GM21786 (cell line): Measurements from ENCODE around the gene DAGLA.

ENCODE experiments used
- ATAC-seq: cut with Tn5 transposase; IDR thresholded peaks from one replicate; pipeline ENCODE4 v1.9.1; 2021; ENCODE audit not compliant: unreplicated experiment

Gene DAGLA

DNA sequence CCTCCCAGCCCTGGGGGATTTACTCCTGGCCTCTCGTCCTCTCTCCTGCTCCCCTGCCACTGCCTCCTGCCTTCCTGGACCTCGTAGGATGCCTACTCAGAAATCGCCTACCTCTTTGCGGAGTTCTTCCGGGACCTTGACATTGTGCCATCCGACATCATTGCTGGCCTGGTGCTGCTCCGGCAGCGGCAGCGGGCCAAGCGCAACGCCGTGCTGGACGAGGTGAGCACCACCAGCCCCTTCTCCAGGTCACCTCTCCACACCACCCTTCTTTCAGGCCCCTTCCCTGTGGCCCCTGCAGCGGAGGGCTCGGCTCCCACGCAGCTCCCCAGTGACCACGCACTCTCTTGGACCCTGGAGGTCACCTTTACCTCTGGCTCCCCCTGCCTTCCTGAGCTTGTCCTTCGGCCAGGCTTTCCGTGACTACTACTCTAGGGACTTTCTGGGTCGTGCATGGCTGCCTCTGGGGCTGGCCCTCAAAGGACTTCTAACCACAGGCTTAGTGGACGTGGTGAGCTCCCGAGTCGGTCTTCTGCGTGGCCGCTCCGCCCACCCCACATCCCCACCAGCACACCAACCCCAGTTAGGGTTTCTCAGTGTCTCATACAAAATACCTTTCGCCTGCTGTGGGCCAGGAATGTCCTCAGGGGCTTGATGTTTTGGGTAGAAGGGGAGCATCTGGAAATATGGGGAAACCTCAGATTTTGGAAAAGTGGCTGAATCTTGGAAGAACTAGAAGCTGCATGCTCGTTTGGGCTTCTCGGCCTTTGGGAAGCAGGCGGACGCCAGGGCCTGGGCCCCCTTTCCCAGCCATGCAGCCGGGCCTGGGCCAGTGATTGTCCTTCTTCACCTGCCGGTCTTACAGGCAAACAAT, 48.1 kb downstream of the DAGLA start:
- no peak for ATAC-seq

DNA sequence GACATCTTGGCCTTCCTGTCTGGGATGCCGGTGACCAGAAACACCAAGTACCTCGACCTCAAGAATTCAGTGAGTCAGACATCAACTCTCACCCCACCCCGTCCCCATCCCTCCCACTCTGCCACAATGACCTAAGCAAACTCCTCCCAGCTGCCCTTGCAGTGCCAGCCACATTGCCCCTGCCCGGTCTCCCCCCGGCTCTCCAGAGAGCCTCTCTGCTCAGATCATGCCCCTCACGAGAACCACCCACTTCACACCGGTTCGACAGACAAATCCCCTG, 48.7 kb downstream of the DAGLA start:
- ATAC-seq: no peak

DNA sequence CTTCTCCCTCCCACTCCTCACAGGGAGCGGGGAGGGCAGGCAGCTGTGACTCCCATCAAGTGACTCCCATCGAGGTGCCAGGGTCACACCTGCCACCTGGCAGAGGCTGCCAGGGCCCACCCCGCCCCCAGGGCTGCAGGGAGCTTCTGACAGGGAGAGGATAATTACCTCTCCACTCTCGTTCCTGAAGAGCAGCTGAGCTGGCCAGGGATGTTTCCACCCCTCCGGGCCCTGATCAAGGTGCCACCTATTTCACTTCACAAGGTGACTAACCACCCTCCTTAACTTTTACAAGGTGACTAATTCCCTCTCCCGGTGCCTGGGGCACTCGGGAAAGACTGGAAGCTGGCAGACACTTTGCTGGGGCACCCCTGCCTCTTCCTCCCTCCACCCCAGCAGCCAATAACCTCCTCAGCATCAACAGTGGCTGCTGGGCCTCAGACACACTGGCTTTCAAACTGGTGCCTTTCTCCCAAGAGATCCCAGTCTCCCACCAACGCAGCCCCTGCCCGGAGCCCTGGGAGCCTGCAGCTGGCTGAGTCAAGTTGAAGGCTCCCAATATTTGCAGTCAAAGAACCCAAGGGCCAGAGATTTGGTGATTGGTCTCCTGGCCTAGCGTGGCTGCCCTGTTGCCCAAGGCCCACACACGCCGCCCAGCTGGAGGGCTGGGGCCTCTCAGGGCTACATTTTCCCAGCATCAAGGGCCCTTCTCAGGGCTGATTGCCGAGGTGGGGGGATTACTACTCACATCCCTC, 50.2 kb downstream of the DAGLA start:
- no peak for ATAC-seq

DNA sequence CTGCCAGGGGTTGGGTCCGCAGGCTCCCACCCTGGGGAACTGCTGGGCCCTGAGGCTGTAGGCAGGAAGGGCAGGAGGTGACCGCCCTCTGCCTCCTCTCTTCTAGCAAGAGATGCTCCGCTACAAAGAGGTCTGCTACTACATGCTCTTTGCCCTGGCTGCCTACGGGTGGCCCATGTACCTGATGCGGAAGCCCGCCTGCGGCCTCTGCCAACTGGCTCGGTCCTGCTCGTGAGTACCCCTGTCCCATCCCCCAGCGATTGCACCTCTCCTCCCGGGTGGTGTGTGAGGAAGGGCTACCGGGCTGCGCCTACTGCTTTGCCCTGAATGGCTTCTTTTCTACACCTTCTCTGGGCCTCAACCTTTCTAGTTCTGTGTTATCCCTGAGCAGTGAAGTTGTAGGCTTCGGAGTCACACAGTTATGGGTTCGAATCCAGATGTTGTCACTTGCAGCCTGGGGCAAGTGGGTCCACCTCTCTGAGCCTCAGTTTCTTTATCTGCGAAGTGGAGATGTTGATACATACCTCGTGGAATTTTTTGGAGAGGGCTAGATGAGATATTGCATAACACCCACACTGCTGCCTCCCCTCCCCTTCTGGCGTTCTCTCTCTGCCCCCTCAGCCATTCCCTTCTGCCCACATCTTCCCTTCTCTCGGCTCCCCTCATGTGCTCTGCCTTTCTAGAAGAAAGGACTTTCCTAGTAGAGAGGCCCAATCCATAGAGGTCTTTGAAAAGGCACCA, 51.2 kb downstream of the DAGLA start:
- no peak for ATAC-seq

DNA sequence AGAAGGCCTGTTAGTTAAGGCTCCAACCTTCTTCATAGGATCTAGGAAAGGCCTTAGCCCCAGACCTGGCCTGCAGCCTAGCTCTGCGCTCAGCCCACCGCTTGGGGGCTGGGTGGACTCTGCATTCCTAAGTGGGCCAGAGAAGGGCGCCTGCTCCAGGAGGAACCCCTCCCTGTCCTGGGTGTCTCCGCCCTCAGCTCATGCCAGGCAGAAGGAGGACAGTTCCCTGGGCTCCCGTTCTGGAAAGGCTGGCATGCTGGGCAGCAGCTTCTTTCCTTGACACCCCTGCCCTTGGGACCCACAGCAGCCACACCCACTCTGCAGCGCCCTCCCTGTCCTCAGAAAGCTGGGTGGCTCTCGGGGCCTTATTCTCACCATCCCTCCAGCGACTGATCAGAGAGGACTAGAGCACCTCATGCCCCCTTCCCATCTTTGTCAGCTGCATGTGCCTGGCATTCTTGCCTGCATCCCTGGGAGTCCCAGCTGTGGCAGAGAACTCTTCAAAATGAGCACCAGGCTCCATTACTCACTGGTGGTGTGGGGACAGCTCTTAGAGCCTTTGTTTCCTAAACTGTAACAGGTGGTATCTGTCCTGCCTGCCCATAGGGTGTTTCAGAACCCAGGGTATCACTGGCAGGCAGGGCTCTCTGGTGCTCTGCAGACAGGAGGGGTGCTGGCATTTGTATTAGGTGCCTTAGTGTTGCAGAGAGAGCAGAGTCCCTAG, 51.9 kb downstream of the DAGLA start:
- no peak for ATAC-seq

DNA sequence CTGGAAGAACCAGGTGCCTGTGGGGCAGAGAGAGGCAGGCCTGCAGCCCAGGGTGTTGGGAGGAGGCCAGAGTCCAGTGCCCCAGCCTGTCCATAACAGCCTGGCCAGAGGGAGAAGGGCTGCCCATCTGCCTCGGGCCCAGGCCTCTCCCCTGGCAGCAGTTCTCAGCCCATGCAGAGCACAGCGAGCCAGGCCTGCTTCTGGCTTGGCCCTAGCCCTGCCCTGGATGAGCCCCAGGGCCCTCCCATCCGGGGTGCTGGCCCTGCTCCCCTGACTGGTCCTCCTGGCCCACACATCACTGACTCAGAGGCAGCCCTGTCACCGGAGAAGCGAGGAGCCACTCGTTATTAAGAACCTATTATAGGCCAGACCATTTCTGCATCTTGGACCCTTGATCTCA, 52.5 kb downstream of the DAGLA start:
- no peak for ATAC-seq

DNA sequence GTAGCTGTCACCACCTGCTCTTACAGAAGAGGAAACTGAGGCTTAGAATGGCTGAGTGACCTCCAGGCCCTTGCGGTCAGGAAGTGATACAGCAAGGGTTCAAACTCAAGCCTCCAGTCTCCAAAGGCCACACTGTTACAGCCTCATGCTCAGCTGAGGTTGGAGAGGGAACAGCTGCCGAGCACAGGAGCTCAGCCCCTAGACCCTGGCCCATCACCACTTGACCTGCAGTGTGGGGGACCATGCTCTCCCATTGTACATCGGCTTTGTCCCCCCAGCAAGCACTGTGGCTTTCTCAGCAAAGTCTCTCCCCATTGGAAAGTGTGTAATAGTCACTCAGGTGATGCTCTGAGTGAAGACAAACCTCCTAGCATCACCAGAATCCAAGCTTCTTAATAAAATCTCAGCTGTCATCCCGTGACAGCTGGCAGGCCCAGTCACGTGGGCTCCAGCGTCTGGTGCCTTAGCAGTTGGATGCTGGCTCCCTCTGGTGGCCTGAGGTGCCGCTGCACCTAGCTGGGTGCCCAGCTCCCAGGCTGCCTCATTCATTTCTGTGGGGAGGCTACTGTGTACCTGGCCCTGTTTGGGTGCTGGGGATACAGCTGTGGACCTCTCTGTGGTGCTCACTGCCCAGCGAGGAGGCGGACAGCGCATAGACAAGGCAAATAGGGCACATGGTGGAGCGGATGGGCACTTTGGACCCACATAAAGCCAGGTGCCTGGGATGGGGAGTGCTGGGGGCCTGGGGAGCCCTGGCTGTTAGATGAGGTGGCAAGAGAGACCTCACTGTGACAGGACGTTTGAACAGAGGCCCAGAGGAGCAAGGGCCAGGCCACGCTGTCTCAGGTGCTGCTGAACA, 53.2 kb downstream of the DAGLA start:
- peak; percentile 90 for ATAC-seq

DNA sequence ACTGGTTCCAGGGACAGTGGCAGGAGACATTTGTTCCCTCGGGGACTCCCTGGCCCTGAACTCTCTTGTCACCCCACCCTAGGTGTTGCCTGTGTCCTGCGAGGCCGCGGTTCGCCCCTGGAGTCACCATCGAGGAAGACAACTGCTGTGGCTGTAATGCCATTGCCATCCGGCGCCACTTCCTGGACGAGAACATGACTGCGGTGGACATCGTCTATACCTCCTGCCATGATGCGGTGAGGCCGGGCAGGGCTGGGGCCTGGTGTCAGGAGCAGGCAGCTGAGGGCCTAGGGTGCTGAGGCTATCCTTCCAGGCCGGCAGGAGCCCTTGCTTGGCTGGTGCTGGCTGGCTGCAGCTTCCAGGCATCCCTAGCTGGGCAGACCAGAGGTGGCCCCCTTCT, 54.6 kb downstream of the DAGLA start:
- ATAC-seq: no peak

DNA sequence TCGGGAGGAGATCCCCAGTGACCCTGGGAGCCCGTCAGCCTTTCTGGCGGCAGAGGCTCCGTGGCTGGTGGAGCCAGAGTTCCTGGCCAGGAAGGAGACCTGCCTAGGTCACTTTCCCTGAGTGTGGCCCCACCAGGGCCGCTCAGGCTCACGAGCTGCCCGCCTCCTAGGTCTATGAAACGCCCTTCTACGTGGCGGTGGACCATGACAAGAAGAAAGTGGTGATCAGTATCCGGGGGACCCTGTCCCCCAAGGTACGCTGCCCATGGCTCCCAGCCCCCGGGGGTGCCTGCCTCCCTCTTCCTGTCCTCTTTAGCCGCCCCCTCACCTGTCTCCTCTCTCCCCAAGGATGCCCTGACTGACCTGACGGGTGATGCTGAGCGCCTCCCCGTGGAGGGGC, 55.2 kb downstream of the DAGLA start:
- ATAC-seq: no peak

DNA sequence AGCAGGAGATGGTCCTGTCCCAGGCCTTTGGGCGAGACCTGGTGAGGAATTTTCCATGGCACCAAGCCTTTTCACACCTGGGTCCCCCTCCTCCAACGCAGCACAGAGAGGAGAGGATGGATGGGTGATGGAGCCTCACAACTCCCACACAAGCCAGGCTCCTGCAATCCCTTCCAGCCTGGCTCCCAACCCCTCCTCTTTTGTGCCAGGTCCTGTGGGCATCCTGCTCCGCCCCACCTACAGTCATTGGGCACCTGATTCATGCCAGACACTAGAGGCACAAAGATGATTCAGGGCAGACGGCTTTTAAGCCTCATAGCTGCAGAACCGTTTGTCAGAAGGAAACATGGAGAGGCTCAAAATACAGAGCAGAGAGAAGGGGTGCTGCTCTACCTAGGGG, 56.1 kb downstream of the DAGLA start:
- ATAC-seq: no peak

DNA sequence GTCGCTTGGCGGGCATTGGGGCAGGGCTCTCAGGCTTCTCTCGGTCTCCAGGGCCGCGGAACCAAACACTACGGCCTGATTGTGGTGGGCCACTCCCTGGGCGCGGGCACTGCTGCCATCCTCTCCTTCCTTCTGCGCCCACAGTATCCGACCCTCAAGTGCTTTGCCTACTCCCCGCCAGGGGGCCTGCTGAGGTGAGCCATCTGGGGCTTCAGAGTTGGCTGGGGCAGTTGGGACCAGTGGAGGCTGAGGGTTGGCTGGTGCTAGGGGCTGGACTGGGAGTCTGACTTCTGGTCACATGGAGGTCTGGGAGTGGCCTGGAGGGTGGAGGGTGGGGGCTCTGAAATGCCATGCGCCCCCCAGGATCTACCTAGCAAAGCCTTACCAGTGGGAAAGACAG, 56.9 kb downstream of the DAGLA start:
- ATAC-seq: no peak

DNA sequence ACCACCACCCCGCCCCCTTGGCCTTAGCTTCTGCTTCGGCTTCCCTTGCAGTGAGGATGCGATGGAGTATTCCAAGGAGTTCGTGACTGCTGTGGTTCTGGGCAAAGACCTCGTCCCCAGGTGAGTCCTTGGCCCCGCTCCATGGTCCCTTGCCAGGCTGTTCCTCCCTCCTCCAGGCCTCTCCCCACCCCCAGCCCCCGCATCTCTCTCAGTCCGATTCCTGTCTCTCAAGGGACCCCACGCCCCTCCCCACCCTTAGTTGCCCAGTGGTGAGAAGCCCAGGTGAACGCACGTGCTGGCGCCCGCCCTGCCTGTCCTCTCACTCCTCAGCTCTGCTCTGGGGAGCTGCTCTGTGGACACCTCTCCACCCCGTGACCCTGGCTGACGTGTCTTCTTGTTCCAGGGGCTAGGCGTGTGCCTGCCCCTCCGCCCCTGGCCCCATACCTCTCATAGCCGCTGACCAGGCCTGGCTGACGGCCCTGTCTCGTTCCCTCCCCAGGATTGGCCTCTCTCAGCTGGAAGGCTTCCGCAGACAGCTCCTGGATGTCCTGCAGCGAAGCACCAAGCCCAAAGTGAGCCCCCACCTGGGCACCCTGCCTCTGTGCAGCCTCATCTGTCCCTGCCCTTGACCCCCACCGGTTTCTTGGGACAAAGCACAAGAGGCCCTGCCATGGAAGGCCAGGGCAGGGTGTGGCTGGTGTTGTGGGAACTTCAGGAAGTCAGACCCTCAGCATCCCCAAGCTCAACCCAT, 57.6 kb downstream of the DAGLA start:
- ATAC-seq: no peak

DNA sequence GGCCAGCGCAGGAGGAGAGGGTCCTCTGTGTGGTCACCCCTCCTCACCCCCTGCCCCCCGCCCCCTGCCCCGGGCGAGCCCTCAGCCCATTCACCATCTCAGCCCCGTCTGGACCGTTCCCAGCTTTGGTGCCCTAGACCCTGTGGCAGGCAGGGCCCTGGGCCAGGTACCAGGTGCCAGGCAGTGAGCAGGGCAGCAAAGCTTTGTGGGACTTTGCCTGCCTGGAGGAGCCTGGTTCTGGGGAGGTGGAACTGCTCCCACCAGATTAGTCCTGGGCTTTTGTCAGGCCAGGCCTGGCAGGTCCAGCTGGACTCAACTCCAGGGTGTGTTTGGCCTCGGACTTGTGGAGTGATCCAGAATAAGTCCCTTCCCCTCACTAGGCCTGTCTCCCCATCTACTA, 58.6 kb downstream of the DAGLA start:
- no peak for ATAC-seq

DNA sequence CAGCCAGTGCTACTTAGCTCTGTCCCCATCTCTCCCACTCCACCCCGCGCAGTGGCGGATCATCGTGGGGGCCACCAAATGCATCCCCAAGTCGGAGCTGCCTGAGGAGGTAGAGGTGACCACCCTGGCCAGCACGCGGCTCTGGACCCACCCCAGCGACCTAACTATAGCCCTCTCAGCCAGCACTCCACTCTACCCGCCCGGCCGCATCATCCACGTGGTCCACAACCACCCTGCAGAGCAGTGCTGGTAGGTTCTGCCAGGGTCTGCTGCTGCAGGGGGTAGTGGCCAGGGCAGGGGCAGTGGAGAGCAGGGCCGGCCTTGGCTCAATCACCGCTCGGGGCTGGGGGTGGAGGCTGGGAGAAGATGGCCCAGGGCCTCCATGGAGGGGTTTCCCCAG, 59.2 kb downstream of the DAGLA start:
- no peak for ATAC-seq

DNA sequence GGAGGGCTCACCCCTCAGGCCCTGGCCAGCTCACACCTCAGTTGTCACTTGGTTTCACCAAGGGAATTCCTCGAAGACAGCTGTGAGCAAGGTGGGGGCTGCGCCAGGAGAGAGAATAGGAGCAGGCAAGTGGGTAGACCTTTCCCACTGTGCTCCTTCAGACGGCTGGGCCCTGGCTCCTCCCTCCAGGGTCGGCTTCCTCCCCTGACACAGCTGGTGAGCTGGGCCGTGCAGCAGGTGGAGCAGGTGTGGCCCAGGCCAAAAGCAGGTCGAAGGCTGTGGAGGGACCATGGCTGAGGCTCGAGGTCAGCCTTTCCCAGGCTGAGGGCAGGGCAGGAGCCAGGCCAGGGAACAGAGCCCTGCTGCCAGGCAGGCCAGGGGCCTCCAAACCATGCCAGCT, 59.8 kb downstream of the DAGLA start:
- no peak for ATAC-seq

DNA sequence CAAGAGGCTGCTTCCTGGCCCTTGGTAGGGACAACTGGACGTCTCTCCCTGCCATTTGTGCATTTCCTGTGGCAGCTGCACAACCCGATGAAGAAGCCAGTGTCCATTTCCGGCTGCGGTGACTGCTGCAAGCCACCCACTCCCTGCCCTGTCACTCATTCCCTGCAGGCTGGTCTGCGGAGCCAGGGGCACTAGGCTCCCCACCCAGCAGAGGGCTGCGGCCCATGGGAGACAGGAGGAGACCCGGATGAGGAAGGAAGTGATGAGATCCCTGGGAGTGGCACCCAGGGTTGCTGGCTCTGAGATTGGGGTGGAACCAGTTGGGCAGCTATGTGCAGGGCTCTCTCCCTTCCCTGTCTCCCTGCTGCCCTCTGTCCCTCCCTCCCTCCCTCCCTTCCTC, 62.2 kb downstream of the DAGLA start:
- no peak for ATAC-seq

DNA sequence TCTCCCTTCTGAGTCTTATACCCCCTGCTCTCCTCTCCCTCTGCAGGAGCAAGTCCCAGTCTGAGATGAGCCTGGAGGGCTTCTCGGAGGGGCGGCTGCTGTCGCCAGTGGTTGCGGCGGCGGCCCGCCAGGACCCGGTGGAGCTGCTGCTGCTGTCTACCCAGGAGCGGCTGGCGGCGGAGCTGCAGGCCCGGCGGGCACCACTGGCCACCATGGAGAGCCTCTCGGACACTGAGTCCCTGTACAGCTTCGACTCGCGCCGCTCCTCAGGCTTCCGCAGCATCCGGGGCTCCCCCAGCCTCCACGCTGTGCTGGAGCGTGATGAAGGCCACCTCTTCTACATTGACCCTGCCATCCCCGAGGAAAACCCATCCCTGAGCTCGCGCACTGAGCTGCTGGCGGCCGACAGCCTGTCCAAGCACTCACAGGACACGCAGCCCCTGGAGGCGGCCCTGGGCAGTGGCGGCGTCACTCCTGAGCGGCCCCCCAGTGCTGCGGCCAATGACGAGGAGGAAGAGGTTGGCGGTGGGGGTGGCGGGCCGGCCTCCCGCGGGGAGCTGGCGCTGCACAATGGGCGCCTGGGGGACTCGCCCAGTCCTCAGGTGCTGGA, 63.4 kb downstream of the DAGLA start:
- ATAC-seq: no peak

DNA sequence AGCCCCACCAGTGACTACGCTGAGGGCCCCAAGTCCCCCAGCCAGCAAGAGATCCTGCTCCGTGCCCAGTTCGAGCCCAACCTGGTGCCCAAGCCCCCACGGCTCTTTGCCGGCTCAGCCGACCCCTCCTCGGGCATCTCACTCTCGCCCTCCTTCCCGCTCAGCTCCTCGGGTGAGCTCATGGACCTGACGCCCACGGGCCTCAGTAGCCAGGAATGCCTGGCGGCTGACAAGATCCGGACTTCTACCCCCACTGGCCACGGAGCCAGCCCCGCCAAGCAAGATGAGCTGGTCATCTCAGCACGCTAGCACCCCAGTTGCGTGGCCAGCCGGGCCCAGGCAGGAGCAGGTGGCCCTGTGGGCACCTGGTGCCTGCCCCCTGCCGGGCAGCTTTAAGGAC, 64.0 kb downstream of the DAGLA start:
- ATAC-seq: no peak

DNA sequence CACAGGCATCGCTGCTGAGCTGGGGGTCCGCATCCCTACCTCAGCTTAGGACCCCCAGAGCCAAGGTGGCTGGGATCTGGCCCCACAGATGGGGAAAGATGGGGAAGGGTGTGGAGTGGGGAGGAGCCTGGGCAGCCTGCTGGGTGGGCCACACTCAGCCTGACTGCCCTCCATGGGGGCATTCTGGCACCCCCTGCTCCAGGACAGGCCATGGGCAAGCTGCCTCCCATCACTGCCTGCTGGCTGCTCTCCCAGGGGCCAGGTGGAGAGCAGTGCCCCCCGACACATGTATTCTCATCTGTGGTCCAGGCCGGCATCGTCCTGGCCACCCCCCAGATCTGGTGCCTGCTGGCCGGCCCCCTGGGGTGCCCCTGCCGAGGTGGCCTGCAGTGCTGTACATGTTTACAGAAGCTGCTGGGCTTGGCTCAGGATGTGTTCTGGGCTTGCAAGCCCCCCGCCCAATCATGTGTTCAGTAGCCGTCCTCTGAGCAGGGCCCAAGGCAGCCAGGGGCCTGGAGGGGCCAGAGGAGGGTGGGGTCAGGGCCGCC, 64.5 kb downstream of the DAGLA start:
- no peak for ATAC-seq
